ENCODE data around the gene TREH. TPM values are rescaled to one million over a fixed set of nuclear protein-coding genes. Genes with fewer than 3 reads are reported as not detected.

Gene TREH
- total RNA-seq, 1 donor from 2014 or later, result not detected

DNA sequence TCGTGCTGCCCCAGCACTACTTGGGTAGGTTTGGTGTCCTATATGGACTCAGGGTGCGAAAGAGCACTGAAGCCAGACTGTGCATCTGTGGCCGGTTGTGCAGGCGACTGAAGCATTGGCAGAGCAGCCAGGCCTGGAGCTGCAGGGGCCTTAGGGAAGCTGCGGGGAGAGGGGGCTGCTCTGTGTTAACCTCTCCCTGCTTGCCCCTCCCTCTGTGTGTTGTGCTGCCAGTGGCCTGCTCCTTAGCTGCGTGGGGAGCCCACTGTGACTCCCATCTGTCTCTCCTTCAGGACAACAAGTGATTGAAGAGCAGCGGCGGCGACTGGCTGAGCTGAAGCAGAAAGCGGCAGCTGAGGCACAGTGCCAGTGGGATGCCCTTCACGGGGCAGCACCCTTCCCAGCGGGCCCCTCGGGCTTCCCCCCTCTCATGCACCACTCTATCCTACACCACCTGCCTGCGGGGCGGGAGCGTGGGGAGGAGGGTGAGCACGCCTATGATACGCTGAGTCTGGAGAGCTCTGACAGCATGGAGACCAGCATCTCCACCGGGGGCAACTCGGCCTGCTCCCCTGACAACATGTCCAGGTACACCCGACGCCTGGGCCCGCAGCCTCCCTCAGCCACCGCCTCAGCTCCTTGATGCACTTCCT is 34.3 kb downstream of the TREH start:
- DNase-seq, result no peak

DNA sequence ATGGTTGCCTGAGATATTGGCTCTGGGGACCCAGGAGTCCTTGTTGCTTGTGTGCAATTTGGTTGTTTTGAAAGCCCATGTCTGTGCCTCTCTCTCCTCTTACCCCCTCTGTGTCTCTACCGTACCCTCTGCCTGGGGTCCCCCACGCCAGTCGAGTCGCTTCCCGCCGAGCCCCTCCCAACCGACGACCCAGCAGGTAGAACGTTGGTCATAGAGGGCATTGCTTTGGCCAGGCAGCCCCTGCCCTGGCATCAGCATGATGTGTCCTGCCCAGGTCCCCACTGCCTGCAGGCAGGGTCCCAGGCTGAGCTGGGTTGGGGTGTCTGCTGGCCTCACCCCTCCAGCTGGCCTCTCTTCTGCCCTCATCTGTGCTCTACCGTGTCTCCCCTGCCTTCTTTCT is 35.0 kb downstream of the TREH start:
- DNase-seq, result no peak

DNA sequence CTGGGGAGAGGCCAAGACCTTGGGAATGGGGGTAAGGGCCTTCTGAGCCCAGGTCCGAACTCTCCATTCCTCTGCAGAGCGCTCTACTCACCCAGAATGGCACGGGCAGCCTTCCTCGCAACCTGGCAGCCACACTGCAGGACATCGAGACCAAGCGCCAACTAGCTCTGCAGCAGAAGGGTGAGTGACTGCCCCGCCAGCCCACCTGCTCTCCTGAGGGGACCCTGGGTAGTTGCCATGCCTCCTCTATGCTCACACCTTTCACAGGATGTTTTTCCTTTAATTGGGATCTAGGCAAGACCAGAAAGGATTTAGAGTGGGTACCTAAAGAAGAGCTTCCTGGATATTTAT is 35.5 kb downstream of the TREH start:
- DNase-seq, result no peak

DNA sequence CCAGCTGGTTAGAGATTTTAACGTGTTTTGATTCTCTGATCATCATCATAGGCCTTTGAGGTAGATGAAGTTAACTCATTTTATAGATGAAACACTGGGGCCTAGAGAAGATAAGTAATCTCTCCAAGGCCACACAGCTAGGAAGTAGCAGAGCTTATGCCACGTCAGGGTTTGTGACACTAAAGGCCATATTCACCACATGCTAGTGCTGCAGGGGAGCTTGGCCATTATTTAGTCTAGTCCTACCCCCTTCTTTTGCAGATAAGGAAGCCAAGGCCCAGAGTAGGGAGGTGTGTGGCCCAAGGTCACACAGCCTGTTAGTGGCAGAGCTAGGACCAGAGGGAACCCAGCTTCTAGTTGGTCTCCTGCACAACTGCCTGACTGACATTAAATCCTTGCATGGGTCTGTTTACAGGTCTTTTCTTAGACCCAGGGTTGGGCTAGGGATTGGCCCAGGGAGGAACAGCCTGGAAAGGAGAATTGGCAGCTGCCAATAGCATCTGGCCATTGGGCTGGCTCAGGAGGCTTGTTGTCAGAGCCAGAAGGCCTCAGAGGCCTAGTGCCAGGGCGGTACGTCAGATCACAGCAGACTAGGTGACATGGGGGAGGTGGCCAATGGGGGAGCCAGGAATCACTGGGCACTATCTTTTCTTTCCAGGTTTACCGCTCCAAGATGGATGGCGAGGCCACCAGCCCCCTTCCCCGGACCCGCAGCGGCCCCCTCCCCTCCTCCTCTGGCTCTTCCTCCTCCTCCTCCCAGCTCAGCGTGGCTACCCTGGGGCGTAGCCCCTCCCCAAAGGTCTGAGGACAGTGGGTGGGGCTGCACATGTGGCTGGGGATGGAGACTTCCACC is 36.1 kb downstream of the TREH start:
- no peak for DNase-seq

DNA sequence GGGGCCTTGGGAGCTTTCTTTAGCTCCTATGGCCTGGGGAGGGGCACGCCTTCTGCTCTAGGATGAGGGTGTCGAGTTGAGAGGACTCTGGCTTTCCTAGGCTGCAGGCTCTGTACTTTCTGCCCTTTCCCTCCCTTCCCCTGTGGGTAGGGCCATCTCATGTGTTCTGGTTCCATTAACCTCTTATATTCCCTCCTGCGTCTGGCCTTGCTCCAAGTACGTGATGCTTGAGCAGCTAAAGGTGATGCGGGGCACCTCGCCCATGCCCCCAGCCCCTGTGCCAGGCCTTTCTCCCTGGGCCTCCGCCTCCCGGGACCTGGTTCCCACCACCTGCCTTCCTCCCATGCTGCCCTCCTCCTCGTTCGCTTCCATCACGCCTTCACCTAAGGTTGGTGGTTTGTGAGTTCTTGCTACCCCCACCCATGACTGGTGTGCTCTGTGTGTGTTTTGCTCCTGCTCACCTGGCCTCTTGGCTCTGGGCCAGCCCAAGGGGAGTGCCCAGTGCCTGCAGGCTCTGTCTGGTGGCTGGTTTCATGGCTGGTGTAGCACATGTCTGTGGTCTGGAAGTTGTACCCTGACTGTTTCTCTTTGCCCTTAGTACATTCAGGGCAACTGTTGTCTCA is 37.9 kb downstream of the TREH start:
- DNase-seq, result no peak

DNA sequence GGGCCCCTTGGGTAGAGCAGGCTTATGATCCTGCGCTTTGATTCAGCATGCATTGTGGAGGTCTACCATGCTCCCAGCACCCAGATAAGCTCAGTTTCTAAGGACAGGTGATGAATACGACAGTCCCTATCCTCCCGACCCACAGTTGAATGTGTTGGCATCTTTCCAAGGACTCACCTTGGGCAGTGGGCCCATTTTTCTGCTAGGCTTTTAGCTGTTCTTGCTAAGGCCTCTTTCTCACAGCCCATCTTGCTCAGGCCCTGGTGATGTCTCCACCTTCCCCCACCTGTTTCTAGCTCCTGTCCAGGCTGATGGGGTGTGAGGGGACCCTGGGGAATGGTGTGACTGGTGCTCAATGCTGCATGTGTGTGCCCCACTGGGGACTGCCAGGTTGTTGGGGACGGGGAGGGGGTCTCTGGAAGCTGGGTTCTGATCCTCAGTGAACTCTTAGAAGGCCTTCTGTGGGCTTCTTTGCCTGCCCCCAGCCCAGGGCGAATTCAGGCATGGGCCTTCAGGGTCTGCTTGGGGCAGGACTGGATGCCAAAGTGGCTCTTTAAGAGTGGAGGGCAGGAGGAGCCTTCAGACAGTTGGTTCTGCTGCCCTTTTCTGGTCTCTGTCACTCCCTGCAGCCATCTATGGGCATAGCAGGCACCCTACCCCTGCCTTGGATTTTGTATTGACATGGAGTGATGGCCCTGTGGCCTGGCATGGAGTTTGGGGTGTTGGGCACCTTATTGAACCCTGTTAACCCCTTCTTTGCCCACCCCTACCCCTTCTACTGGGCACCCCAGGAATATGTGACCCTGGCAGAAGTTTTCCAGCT is 38.9 kb downstream of the TREH start:
- DNase-seq, result no peak

DNA sequence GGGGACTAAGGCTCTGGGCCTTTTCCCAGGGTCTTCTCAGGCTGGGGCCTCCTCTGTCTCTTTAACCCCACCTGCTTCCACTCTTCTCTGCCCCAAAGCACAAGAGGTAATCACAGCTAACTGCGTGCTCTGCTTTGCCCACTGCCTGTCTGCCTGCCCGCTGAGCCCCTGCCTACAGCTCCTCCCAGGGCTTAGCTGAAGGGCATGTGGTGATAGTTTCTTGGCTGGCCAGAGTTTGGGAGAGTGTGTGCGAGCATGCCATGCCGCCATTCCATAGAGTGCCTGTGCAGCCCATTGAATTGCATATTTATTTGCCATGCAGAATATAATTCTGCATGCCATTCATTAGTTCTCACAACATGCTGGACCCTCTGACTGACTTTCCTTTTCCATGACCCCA is 39.6 kb downstream of the TREH start:
- no peak for DNase-seq

DNA sequence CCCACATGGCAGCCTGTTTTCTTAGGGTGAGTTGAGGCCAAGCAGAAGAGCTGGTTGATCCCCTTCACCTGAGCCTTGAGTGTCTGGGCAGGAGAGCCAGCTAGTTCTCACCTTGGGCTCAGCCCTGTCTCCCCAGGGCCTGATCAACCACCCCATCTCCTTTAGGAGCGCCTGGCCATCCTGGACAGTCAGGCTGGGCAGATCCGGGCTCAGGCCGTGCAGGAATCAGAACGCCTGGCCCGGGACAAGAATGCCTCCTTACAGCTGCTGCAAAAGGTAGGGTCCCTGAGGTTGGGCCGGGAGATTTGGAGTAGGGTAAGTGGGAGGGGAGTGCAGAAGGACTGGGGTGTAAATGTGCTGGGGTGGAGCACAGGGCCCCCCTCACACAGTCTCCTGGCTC is 40.7 kb downstream of the TREH start:
- DNase-seq, result no peak

DNA sequence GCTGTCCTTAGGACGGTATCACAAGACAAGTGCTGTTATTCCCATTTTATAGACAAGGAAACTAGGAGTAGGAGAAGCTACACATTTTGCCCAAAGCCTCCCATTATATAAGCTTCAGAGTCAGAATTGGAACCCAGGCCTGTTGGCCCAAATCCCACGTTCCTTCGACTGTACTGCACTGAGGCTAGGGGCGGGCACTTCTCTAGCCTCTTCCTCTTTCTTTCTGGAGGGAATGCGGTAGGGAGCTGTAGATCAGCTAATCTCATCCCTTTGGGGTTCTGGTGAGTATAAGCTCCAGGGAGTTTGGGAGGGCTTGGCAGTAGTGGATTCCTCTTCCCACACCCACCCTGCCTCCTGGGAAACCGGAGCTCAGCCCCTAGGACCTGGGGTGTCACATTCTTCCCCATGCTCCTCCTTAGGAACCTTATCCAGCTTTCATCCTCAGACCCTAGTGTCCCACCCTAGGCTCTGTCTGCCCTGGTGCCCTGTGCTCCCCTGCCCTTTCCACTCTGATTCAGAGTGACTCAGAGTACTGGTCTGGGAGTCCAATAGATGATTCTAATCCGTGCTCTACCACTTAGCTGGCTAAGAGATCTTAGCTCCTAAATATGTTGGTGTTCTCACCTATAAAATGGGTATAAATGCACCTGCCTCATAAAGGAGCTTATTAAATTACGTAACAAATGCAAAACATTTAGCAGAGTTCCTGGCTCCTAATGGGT is 42.7 kb downstream of the TREH start:
- DNase-seq, result no peak

DNA sequence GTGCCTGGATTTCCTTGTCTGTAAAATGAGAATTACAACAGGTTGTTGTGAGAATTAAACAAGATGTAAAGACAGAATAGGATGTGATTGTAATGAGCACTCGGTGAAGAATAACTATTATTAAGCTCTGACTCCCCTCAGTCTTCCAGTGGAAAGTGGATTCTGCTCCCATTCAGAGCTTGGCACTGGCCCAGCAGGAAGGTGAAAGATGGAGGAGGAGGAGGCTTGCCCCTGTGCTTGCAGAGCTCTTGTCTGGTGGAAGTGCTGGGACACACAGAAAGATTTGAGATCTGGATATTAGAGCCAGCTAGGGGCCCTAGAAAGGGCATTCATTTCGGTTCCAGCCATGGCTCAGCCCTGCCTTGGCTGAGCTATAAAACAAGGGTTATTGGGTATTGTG is 43.8 kb downstream of the TREH start:
- no peak for DNase-seq

DNA sequence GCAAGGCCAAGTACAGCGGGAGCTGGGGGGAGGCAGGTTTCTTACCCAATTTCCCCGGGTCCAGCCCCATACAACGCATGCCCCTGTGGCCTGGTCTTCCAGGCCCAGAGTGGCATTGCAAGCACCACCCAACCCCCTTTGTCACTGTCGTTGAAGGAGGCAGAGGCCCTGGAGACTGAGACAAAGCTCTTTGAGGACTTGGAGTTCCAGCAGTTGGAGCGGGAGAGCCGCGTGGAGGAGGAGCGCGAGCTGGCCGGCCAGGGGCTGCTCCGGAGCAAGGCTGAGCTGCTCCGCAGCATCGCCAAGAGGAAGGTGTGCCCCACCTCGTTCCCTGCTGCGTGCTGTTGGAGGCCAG is 44.2 kb downstream of the TREH start:
- no peak for DNase-seq

DNA sequence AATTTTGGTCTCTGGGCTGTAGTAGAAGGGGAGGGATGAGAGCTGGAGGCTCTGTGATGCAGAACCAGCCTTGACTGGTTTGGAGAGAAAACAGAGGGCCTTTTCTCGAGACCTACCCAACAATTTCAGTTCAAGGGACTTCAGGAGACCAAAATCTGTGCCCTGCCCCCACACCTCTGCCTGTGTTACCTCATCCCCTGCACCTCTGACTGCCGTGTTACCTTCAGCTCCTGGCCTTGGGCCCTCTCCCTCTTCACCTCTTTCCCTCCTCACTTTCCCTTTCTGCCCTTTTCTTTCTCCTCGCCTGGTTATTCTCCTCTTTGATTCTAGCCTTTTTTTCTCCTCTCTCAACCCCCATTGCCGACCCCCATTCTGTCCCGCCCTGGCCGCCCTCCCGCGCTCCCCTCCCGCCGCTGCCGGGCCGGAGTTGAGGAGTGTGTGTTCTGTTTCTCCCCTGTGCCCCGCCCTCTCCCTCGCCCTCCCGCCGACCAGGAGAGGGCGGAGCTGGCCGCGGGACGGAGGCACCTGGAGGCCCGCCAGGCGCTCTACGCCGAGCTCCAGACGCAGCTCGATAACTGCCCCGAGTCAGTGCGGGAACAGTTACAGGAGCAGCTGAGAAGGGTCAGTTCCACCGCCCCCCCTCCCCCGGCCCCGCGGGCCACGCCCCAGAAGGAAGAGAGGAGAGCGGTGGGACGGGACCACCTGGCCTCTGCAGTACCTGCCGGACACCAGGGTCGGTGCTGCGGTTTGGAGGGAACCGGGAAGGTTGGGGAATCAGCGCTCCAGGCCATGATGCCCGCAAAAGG is 44.8 kb downstream of the TREH start:
- peak; percentile 22 for DNase-seq

DNA sequence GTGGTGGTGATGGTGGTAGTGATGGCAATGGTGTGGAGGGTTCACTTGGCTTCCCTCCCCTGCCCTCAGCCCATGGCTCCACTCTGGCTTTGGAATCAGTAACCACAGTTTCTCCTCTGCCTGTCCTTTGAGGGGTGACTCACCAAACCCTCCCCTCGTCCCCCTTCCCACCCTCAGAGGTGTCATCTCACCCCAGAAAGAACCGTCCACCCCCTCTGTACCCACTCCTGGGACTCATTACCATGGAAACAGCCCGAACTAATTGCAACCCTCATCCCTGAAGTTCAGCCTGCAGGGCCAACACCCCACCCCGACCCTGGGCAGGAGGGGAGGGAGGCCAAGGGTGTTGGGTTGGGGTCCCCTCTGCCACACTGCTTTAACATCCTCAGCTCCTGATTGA is 45.5 kb downstream of the TREH start:
- peak; percentile 19 for DNase-seq

DNA sequence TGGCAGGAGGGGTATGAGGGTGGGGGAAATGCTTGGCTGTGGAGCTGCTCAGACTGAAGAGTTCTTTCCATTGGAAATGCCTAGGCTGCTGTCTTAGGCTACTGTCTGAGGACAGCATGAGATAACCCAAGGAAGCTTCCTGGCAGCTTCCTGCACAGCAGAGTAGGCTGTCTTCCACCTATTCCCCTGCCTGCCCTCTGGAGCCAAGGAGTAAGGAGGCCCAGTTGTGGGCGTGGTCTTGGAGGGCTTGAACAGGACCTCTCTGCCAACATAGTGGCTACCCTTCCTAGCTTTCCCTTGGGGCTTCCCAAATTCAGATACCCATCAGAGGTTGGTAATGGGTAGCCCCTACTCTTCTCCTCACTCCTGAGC is 46.1 kb downstream of the TREH start:
- DNase-seq, result no peak

DNA sequence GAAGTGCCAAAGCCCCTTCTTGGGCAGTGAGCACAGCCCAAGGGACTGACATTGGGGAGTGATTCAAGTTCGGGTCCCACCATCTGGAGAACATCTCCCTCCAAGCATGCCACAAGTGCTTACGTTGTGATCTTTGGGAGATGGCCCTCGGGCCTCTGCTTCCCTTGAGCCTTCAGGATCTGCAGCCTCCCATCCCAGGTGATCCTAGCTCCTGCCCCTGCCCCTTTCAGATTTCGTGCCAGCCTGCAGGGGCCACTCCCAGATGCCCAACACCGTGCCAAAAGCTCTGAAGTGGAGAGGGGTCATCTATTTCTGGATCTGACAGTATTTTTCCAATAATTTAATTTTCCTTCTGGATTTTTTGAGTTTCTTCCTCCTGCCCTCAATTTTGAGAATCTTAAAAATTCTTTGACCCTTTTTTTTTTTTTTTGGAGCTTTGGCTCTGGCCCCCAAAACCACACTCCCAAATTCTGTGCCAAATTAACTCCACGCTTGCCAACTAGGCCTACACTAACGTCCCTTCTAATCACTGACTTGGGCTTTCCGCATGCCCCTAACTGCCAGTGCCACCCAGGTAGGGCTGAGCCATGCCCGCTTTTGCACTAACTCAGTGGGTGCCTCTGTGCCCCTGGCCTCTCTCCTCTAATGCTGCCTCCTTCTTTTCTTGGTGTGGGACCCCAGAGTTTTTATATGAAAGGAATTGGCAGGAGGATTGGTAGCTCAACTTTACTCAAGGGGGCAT is 46.7 kb downstream of the TREH start:
- DNase-seq, result no peak

DNA sequence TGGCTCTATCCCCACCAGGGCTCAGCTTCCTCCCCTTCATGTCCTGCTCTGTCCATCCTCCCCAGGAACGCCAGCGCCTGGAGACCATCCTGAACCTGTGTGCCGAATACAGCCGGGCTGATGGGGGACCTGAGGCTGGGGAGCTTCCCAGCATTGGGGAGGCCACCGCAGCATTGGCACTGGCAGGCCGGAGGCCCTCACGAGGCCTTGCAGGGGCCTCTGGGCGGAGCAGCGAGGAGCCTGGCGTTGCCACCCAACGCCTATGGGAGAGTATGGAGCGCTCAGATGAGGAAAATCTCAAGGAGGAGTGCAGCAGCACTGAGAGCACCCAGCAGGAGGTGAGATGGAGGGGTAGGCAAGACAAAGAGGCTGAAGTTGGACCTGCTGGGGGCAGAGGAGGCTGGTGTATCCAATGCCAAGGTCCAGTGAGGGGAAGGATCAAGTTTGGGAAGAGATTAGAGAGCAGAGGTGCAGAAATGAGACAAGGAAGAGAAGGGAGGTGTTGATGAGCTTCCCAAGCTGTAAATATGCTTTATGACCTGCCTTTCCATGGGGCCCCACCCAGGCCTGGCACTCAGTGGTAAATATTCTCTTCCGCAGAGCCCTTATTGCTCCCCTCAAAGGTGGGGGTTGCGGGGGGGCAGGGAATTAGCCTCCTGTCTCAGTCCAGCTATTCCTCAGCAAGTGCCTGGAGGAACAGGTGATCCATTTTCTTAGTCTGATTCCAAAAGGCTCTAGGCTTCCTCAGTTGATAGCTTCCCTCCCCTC is 48.1 kb downstream of the TREH start:
- no peak for DNase-seq

DNA sequence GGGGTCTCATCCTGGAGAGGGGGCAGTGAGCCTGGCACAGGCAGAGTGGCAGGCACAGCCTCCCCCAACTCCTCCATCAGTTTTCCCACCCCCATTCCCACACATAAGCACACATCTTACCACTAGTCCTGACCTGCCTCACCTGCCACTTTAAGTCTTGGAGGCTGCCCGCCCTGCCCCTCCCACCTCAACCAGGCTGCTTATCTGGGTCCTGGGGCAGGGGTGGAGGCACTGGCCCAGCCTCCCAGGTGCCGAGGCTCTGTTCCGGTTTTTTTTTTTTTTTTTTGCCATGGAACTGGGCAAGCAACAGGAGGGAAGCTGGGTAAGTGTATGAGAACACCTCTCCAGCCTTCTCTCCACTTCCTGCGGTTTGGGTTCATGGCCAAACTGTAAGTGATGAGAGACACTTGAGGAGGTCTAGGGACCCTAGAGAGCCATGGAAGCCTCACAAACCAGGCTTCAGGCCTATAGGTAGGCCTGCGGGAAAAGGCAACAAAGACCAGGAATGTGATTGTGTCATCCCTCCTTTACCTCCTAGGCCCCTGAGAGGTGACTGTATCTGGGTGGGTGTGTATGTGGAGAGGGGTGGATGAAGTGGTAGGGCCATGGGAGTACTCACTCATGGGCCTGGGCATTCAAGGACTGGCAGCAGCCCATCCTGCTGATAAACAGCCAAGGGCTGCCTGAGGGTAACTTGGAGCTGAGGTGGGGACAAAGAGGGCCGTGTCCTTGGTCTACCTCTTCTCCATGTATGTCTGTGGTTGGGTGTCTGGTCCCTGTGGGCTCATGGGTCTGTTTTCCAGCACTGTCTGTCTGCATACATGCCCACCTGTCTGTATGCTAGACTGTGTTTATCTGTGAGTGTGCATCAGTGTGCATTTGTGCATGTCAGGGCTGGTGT is 49.4 kb downstream of the TREH start:
- DNase-seq, result no peak

DNA sequence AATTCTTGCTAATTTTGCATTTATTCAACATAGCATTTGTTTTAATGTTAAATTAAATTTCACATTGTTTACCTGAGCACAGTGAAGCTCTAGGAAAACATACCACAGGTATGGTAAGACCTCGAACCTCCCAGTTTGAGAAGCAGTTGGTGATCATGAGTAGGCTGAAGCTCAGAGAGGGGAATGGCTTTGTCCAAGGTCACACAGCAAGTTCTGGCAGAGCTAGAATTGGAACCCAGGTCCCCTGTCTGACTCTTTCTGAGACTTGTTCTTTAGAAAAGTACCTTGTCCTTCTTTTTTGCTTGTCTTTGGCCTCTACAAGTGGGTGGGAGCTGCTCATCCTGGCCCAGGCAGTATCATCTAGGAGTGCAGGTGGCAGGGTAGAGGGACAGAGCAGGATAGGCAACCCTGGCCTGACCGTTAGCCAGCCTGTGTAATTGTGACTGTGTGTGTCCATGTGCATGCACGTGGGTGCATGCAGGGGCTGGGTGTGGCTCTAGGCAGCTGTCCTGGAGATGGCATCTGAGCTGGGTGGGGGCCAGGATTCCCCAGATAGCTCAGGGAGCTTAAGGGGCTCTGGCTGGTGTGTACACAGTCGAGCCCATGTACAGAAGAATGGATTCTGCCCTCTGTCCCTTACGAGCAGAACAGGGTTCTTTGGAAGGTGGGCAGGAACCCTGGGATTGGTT is 50.4 kb downstream of the TREH start:
- DNase-seq, result no peak

Measured in occipital lobe (tissue), 2 donors.